Measurements from ENCODE around the gene CTDNEP1. TPM values are rescaled to one million over a fixed set of nuclear protein-coding genes. Genes with fewer than 3 reads are reported as not detected.

CTDNEP1 gene
- total and polyA plus RNA-seq, 4 donors: 11.0 to 28.6 (median 18.6) TPM

- H3K9me3 ChIP-seq (ENCODE audit: control insufficient read depth in 4 of 4, low read length in 3 of 4): no peaks in the 10 kb centered on the region
- no peak overlapping the region for H3K4me3 ChIP-seq (ENCODE audit: low read depth in 1 of 3, low read length in 3 of 3)
- 87% methylated on average over 6 of the region's 6 CpGs for WGBS
- H3K4me1 ChIP-seq (ENCODE audit: control insufficient read depth in 4 of 4, insufficient read depth in 4 of 4, low read length in 3 of 4): peaks cover 14 to 59% (median 46%) of the 10 kb centered on the region in 4 donors
- TF ChIP-seq TAF1 (conservative IDR thresholded peaks at IDR 0.05) (no peak), NR2F2 (IDR thresholded peaks at IDR 0.05) (no peak), CTCF (IDR thresholded peaks at IDR 0.05; ENCODE audit: low read depth, low read length, missing input control) (no peak), FOXA2 (IDR thresholded peaks at IDR 0.05) (no peak), RAD21 (IDR thresholded peaks at IDR 0.05) (no peak)
- no peak overlapping the region for H3K27ac ChIP-seq (ENCODE audit: low read depth in 1 of 2, low read length in 2 of 2)
- H3K27me3 ChIP-seq (ENCODE audit: control insufficient read depth in 4 of 4, insufficient read depth in 4 of 4, low read length in 3 of 4): no peaks in the 10 kb centered on the region
- DNase-seq (ENCODE audit: low spot score): no peak
- H3K9ac ChIP-seq (ENCODE audit: low read depth in 1 of 2, low read length in 2 of 2): no peak overlapping the region
- peaks cover 4 to 23% (median 15%) of the 10 kb centered on the region in 4 donors for H3K36me3 ChIP-seq (ENCODE audit: control insufficient read depth in 4 of 4, insufficient read depth in 3 of 4, low read depth in 1 of 4, low read length in 3 of 4)
Measured at GRCh38 chr17:7218166-7218565, 33.4 kb downstream of the CTDNEP1 start.

GRCh38 chr17:7217113-7217987, 34.2 kb downstream of the CTDNEP1 start:
- no peak for TF ChIP-seq REST (IDR thresholded peaks at IDR 0.05)
- Histone ChIP-seq H3K4me1 (ENCODE audit: control insufficient read depth in 4 of 4, insufficient read depth in 4 of 4, low read length in 3 of 4) (peaks cover 14 to 51% (median 41%) of the 10 kb centered on the region in 4 donors), H3K36me3 (ENCODE audit: control insufficient read depth in 4 of 4, insufficient read depth in 3 of 4, low read depth in 1 of 4, low read length in 3 of 4) (peaks cover 0 to 15% (median 7%) of the 10 kb centered on the region in 4 donors), H3K9me3 (ENCODE audit: control insufficient read depth in 4 of 4, low read length in 3 of 4) (no peaks in the 10 kb centered on the region), H3K4me3 (ENCODE audit: low read depth in 1 of 3, low read length in 3 of 3) (peak overlapping the region in 1 of 3 donors; percentile 33), H3K27me3 (ENCODE audit: control insufficient read depth in 4 of 4, insufficient read depth in 4 of 4, low read length in 3 of 4) (no peaks in the 10 kb centered on the region), H3K27ac (ENCODE audit: low read depth in 1 of 2, low read length in 2 of 2) (no peak overlapping the region), H3K9ac (ENCODE audit: low read depth in 1 of 2, low read length in 2 of 2) (no peak overlapping the region)
- WGBS: 18% methylated on average over 32 of the region's 32 CpGs
- DNase-seq (ENCODE audit: low spot score): no peak

GRCh38 chr17:7216242-7217112, 35.1 kb downstream of the CTDNEP1 start:
- H3K9me3 ChIP-seq (ENCODE audit: control insufficient read depth in 4 of 4, low read length in 3 of 4): no peaks in the 10 kb centered on the region
- no peak for TF ChIP-seq HNF4G (IDR thresholded peaks at IDR 0.05)
- no peak for TF ChIP-seq CTCF (IDR thresholded peaks at IDR 0.05; ENCODE audit: low read depth, low read length, missing input control)
- TF ChIP-seq ZBTB33 (IDR thresholded peaks at IDR 0.05): no peak
- TF ChIP-seq TAF1 (conservative IDR thresholded peaks at IDR 0.05): no peak
- TF ChIP-seq REST (IDR thresholded peaks at IDR 0.05): no peak
- no peak for TF ChIP-seq YY1 (IDR thresholded peaks at IDR 0.05)

More at GRCh38 chr17:7216242-7217112, 35.1 kb downstream of the CTDNEP1 start:
- H3K4me1 ChIP-seq (ENCODE audit: control insufficient read depth in 4 of 4, insufficient read depth in 4 of 4, low read length in 3 of 4): peaks cover 11 to 42% (median 32%) of the 10 kb centered on the region in 4 donors
- H3K36me3 ChIP-seq (ENCODE audit: control insufficient read depth in 4 of 4, insufficient read depth in 3 of 4, low read depth in 1 of 4, low read length in 3 of 4): peaks cover 0 to 6% (median 2%) of the 10 kb centered on the region in 4 donors
- DNase-seq (ENCODE audit: low spot score): no peak
- peak overlapping the region in 1 of 3 donors; percentile 33 for H3K4me3 ChIP-seq (ENCODE audit: low read depth in 1 of 3, low read length in 3 of 3)
- no peaks in the 10 kb centered on the region for H3K27me3 ChIP-seq (ENCODE audit: control insufficient read depth in 4 of 4, insufficient read depth in 4 of 4, low read length in 3 of 4)
- no peak overlapping the region for H3K27ac ChIP-seq (ENCODE audit: low read depth in 1 of 2, low read length in 2 of 2)
- H3K9ac ChIP-seq (ENCODE audit: low read depth in 1 of 2, low read length in 2 of 2): no peak overlapping the region
- 40% methylated on average over 7 of the region's 7 CpGs for WGBS
